ENCODE results near the gene TBL1XR1.
"Not testable (repeated sequence)": the region's sequence is repeated elsewhere in the genome, so short reads cannot be mapped to it uniquely, and the experiment has no call there.

TBL1XR1 gene

GRCh38 chr3:177208781-177209180, 11.5 kb upstream of the TBL1XR1 start:
- DNase-seq (ENCODE audit: low read depth in 2 of 2), result no peak

GRCh38 chr3:177208223-177208622, 10.9 kb upstream of the TBL1XR1 start:
- DNase-seq (ENCODE audit: low read depth in 2 of 2), result no peak

GRCh38 chr3:177206936-177207335, 9.7 kb upstream of the TBL1XR1 start:
- no peak for DNase-seq (ENCODE audit: low read depth in 2 of 2)

DNA sequence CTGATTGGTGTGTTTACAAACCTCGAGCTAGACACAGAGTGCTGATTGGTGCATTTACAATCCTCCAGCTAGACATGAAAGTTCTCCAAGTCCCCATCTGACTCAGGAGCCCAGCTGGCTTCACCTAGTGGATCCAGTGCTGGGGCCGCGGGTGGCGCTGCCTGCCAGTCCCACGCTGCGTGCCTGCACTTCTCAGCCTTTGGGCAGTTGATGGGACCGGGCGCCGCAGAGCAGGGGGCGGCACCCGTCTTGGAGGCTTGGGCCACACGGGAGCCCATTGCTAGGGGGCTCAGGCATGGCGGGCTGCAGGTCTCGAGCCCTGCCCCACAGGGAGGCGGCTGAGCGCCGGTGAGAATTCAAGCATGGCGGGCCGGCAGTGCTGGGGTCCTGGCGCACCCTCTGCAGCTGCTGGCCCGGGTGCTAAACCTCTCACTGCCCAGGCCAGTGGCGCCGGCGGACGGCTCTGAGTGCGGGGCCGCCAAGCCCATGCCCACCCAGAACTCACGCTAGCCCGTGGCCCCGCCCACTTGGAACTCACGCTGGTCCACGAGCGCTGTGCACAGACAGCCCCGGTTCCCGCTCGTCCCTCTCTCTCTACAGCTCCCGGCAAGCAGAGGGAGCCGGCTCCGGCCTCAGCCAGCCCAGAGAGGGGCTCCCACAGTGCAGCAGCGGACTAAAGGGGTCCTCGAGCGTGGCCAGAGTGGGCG, 6.6 kb upstream of the TBL1XR1 start:
- DNase-seq (ENCODE audit: low read depth in 2 of 2), result no peak

DNA sequence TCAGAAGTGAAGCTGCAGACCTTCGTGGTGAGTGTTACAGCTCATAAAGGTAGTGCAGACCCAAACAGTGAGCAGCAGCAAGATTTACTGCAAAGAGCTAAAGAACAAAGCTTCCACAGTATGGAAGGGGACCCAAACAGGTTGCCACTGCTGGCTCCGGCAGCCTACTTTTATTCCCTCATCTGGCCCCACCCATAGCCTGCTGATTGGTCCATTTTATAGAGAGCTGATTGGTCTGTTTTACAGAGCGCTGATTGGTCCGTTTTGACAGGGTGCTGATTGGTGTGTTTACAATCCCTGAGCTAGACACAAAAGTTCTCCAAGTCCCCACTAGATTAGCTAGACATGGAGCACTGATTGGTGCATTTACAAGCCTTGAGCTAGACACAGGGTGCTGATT, 5.7 kb upstream of the TBL1XR1 start:
- not testable (repeated sequence) for DNase-seq (ENCODE audit: low read depth in 2 of 2)

DNA sequence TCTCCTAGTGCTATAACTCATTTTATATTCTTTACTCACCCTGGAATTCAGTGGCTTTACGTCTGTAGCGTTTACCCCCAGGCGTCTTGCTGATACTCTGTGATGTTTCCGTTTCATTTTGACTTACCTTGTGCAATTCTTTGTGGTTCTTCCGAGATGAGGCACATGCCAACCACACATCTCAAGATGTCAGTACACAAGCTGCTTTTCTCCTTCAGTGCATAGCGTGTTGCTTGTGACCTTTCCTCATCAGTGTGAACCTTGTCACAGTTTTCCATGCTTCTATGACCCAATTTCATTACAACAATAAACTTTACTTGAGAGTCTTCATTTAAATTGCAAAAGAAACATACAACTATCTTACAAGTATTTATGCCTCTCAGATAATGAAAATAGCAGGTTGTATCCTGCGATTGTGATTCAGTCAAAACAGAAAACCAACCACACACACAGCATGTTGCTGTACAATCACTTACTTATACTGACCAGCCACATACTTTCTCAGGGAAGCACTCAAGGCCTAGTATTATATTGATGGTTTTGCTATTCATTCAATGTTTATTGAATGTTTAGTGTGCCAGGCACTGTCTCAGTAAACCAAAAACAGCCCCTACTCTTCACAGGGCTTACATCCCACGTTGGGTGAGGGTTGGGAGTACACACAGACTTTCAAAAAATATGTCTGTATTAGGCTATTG, 4.6 kb upstream of the TBL1XR1 start:
- peak in 1 of 2 donors; percentile 34 for DNase-seq (ENCODE audit: low read depth in 2 of 2)

- DNase-seq (ENCODE audit: low read depth in 2 of 2), result no peak
These were observed 2.0 kb upstream of the TBL1XR1 start for GRCh38 chr3:177199206-177199760.

- DNase-seq (ENCODE audit: low read depth in 2 of 2), result no peak
These were observed 612 bp upstream of the TBL1XR1 start for GRCh38 chr3:177197727-177198460.

GRCh38 chr3:177196456-177197040, 734 bp downstream of the TBL1XR1 start:
- no peak for DNase-seq (ENCODE audit: low read depth in 2 of 2)

DNA sequence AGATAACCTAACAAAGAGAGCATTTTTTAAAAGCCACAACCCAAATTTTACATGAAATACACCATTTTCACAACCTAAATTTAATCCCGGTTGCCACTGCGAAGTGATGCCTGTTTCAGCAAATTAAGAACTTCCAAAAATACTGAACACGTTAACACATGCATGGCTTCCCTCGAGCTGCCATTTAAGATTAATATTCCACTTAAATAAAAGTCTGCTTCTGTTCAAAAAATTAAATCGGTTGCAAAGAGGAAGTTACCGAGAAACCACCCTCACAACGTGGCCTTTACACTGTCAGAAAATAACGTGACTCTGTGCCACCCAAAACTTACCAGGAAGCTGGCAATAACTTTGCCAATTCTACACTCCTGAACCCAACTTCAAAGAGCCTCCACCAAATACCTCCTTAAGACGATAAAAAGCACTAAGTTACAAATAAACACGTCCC, 1.2 kb downstream of the TBL1XR1 start:
- DNase-seq (ENCODE audit: low read depth in 2 of 2), result no peak

DNA sequence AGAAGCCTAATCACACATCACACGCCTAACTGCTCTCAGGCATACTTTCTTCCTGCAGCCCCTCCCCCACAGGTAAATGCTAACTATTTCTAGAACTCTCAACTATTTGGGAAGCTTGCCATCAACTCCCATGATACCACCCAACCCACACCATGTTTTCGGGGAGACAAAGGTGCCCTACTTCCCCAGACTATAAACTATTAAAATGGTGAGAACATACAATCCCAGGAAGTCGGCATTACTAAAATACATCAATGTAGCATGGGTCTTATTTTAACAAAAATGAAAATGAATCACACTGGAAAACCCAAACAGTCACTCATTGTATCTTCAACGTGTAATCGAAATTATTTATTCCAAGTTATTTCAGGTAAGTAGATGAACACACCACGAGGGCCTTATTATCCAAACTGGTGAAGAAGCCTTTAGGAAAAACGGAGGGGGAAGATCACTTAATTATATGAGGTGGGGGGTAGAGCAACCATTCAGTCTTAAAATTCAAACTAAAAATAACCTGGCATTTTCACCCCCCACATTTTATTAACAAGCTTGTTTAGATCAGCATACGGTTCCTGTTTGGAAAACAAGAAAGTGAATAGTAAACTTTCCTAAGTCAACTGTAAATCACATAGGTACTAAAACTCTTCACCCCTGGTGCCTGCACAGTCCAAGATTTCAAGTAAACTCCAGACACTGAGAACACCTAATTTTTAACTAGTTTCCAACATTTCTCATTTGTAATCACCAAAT, 1.9 kb downstream of the TBL1XR1 start:
- no peak for DNase-seq (ENCODE audit: low read depth in 2 of 2)

DNA sequence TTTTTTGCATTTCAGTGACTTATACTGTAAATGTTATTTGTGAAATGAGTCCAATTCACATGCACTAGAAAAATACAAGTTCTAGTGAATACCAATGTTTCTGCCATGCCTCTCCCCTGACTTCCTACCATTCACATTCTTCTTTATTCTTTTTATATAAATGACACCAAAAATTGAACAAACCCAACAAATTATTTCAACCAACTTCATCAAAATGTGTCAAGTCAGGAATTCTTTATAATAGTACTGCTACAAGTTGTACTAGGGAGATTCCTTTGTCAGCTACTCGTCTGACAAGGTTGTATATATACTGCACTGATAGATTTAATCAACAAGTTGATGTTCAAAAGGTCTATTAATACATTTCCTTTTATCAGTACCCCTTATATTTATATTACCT, 3.0 kb downstream of the TBL1XR1 start:
- DNase-seq (ENCODE audit: low read depth in 2 of 2), result no peak

- DNase-seq (ENCODE audit: low read depth in 2 of 2), result no peak
These were observed 3.5 kb downstream of the TBL1XR1 start for GRCh38 chr3:177193688-177194268.

- DNase-seq (ENCODE audit: low read depth in 2 of 2), result not testable (repeated sequence)
These were observed 4.0 kb downstream of the TBL1XR1 start for GRCh38 chr3:177193275-177193674.

DNA sequence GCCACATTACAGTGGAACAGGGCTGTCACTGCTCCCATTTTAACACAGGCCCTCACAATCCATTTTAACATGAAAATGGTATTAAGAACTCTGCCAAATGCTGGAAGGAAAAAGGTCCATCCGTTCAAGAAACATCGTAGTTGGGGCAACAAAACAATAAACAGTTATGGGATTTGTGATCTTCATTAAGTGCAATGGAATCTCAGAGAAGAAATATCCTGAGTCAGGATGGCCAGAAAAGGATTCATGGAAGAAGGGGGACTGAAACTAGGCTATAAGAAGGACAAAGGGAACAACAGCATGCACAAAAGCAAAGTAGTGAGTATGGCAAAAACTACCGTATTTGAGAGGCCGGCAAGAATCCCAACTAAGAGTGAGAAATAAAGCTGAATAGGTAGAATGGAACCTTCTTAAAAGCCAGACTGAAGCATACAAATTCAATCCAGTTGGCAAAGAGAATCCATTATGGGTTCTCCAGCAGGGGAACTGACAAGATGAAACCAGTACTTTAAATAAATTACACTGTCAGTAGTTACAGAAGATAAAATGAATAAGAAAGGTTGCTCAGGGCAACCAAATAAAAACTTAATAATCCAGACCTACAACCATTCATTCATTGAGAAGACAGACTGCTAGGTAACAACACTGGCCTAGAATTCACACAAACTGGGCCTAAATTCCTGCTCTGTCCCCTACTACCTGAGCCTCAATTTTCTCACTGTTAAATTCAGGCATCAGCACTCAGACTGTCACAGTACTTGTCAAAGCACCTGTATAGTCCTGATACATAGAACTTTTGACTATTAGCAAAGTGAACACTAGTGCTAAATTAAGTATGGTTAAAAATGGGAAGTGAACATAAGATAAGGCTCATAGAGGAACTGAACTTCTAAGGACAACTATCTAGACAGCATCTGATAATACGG, 6.3 kb downstream of the TBL1XR1 start:
- DNase-seq (ENCODE audit: low read depth in 2 of 2), result no peak

DNA sequence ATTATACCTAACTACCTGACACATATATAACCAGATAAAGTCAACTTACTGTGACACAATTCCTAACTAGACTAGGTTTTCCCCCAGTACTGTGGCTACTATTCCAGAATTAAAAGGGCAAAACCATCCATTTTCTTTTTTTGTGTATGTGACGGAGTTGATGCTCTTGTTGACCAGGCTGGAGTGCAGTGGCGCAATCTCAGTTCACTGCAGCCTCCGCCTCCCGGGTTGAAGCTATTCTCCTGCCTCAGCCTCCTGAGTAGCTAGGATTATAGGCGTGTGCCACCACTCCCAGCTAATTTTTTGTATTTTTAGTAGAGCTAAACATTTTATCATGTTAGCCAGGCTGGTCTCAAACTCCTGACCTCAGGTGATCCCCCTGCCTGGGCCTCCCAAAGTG, 7.1 kb downstream of the TBL1XR1 start:
- DNase-seq (ENCODE audit: low read depth in 2 of 2), result not testable (repeated sequence)

DNA sequence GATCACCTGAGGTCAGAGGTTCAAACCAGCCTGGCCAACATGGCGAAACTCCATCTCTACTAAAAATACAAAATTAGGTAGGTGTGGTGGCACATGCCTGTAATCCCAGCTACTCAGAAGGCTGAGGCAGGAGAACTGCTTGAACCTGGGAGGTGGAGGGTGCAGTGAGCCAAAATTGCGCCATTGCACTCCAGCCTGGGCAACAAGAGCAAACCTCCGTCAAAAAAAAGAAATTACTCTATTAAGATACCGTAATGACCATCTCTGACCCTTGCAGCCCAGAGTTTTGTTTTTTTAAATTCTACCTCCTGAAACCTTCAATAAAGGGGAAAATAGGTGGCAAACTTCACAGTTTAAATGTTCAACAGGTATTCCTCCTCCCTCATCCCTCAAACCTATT, 9.0 kb downstream of the TBL1XR1 start:
- DNase-seq (ENCODE audit: low read depth in 2 of 2), result not testable (repeated sequence)

DNA sequence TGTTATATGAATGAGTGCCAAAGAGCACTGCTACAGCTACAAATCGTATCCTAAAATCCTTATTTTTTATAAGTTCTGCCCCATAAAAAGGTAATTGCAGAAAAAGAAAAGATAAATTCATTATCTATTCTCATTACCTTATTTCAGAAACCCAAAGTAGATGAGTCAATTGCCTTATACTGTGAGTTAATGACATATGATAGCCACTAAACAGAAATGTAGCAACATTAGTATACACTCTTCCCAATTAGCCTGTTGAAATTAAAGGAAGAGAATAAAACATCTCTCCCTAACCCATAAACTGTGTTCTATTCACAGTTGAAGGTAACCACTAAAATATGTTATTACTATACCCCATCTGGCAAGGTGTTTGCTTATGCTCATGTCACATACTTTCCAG, 11.0 kb downstream of the TBL1XR1 start:
- DNase-seq (ENCODE audit: low read depth in 2 of 2), result no peak

GRCh38 chr3:177185035-177185574, 12.2 kb downstream of the TBL1XR1 start:
- DNase-seq (ENCODE audit: low read depth in 2 of 2), result no peak
